Measurements from ENCODE around the gene SCEL.

DNA sequence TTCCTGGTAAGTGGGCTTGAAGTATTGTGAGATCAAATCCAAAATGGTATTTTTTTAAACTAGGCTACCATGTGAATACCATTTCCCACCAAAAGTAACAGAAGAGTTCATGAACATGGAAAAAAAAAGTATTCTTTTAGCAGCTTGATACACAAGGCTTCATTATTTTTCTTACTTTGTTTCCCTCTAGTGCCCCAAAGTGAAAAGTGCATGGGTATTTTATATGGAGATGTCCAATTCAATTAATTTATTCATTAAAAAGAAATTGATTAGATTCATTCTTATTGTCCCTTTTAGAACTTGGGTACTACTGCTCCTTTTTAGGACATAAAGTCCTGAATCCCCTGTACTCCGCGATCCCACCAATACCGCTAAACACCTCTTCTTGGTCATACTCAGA lies 28.6 kb upstream of the SCEL start:
- TF ChIP-seq, protein P1, sequence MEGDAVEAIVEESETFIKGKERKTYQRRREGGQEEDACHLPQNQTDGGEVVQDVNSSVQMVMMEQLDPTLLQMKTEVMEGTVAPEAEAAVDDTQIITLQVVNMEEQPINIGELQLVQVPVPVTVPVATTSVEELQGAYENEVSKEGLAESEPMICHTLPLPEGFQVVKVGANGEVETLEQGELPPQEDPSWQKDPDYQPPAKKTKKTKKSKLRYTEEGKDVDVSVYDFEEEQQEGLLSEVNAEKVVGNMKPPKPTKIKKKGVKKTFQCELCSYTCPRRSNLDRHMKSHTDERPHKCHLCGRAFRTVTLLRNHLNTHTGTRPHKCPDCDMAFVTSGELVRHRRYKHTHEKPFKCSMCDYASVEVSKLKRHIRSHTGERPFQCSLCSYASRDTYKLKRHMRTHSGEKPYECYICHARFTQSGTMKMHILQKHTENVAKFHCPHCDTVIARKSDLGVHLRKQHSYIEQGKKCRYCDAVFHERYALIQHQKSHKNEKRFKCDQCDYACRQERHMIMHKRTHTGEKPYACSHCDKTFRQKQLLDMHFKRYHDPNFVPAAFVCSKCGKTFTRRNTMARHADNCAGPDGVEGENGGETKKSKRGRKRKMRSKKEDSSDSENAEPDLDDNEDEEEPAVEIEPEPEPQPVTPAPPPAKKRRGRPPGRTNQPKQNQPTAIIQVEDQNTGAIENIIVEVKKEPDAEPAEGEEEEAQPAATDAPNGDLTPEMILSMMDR (IDR thresholded peaks at IDR 0.05) = peak in 1 of 3 experiments; percentile 32
- no peak for TF ChIP-seq POLR2A (IDR thresholded peaks at IDR 0.05; ENCODE audit: low read depth)

Data from esophagus muscularis mucosa (tissue), 3 donors.